K562 treated with DMSO at 1 percent for 12 hours (cell line): ENCODE data around the gene NINL. TPM values are rescaled to one million over a fixed set of nuclear protein-coding genes. Genes with fewer than 3 reads are reported as not detected.

Source experiments
- total RNA-seq: library from RNA; unstranded; fragments of 300-600 nt; gene quantifications from 2 replicates; pipeline ENCODE4 v1.2.3, GENCODE V29; 2022; ENCODE audit not compliant: insufficient read depth

The NINL gene
- not detected in 2 replicates for total RNA-seq

DNA sequence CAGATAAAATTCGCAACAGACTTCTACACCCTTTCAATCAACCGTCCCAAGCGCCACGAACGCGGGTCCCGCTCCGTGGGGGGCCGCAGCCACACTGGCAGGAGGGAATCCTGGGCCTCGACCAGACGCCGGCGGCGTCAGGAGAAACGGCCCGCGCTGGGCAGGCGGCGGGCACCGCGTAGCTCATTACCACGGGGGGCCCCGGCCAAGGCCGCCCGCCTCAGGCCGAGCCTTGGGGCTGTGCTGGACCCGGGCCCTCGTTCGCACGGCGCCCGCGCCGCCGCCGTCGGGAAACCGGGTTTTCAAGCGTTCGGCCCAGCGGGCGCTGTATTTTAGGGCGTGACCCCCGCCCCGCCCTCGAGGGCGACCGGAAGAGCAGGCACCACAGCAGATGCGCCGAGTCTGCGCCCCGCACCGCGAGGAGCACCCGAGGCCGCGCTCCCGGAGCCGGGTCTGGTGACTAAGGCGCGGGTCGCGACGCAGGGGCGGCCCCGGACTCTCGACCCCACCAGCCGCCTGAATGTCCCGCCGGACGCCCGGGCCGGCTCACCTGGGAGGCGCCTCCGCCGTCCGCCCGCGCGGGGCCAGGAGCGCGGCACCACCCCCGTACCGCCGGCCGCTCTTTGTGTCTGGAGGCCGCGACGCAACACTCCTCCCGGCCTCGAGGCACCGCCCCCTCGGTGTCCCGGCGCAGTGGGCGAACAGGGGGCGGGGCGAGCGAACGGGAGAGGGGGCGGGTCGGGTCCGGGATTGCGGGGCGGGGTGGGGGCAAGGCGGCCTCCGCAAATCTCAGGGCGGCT is at the start of gene NINL:
TSS of gene NINL (minus strand) at position 627 of the 800 bp plus-strand sequence. CDS start 58,944 bp downstream, outside the sequence.

DNA sequence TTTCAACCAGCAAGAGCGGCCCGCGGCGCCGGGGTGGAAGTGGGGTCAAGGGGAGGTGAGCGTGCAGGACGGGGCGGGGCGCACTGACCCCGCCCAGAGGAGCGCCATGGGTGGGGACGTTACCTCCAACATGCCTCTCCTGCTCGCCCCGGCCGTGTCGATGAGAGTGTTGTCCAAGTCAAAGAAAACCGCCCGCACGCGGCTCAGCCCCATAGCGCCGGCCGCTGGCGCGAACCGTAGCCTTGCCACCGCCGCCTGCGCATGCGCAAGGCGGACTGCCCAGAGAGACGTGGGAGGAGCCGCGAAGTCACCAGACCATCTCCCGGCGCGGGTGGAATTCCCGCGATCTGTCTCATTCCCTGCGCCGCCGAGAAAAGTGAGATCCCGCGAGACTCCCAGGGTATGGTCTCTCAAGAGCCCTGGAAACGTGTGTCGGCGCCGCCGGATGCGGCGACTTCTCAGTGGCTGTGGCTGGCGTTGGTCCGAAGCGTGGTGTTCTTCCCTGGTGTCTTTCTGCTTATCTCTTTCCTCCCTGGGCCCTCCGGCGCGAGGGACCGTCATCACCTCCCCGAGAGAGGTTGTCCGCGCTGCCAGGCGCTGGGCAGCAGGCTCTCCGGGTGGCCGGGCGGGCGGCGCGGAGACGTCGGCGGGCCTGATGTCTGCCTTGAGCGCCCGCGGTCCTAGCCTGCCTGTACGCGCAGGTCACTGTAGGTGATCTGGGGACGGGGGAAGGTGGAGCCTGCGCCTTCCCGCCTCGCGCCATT is 38.6 kb upstream of the NINL start, which contains the start of gene NANP:
TSS of gene NANP (minus strand) at position 279 of the 764 bp plus-strand sequence. CDS start at position 213, 66 bp downstream.

DNA sequence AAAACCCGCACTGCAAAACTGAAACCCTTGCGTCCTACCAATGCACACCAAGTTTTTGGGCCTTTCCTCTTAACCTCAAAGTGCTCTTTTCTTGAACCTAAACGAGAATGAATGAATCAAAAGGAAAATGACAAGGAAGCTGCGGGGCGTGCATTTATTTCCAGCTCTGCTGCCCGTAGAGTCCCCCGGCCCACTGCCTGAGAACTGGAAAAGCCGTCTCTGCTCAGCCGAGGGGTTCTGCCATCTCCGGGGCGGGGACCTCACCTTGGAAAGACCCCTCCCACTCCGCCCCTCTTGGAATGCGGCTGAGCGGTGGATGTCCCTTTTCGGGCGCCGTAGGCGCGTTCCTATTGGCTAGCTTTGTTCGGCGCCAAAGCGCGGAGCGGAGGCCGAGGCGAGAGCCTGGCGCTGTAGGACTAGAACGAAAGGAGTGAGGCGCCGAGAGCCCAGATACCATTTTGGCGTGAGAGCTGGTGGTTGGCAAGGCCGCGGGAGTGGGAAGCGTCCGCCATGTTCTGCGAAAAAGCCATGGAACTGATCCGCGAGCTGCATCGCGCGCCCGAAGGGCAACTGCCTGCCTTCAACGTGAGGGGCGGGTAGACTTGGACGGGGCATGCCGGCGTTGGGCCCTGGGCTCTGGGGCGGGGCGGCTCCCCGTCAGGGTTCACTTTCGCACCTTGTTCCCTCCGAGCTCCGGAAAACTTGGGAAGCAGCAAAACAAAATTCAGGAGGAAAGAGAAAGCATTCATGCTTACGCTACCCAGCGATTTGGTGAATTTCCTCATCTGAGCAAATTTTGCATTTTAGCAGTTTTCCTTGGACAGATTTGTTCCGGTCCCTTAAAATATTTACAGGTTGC is 177.8 kb downstream of the NINL start, which contains the start of gene GINS1:
TSS of gene GINS1 (plus strand) at position 363 of the 859 bp plus-strand sequence. CDS start at position 511, 148 bp downstream.

Other genes starting within 250 kb of the NINL start
- gene ABHD12, start 194.7 kb downstream of the NINL start, total RNA-seq = 25.8 and 31.3 TPM in 2 replicates
- gene GINS1, start 177.9 kb downstream of the NINL start, total RNA-seq = 10.6 and 18.7 TPM in 2 replicates
- gene NANP, start 38.5 kb upstream of the NINL start, total RNA-seq = 2.0 and 5.1 TPM in 2 replicates
- gene ZNF337, start 111.3 kb upstream of the NINL start, total RNA-seq = 2.7 TPM in 1 of 2 replicates, not detected in the other